Ishikawa (cell line): ENCODE data around the gene S1PR5.

ENCODE experiments used
- EP300 ChIP-seq: IDR thresholded peaks from 2 replicates; pipeline ENCODE4 v1.6.1; 2012; ENCODE audit warnings: borderline replicate concordance
- NFIC ChIP-seq: IDR thresholded peaks from 2 replicates; pipeline ENCODE4 v1.6.1; 2012
- RAD21 ChIP-seq: IDR thresholded peaks from 2 replicates; pipeline ENCODE4 v1.6.1; 2012; ENCODE audit warnings: low read depth
- TAF1 ChIP-seq: IDR thresholded peaks from 2 replicates; pipeline ENCODE4 v1.6.1; 2012; ENCODE audit warnings: low read depth, mild to moderate bottlenecking
- TCF12 ChIP-seq: IDR thresholded peaks from 2 replicates; pipeline ENCODE4 v1.6.1; 2012; ENCODE audit warnings: low read depth
- YY1 ChIP-seq: IDR thresholded peaks from 2 replicates; pipeline ENCODE4 v1.6.1; 2012; ENCODE audit warnings: low read depth
- ZBTB7A ChIP-seq: IDR thresholded peaks from 2 replicates; pipeline ENCODE4 v1.6.1; 2012; ENCODE audit warnings: low read depth

DNA sequence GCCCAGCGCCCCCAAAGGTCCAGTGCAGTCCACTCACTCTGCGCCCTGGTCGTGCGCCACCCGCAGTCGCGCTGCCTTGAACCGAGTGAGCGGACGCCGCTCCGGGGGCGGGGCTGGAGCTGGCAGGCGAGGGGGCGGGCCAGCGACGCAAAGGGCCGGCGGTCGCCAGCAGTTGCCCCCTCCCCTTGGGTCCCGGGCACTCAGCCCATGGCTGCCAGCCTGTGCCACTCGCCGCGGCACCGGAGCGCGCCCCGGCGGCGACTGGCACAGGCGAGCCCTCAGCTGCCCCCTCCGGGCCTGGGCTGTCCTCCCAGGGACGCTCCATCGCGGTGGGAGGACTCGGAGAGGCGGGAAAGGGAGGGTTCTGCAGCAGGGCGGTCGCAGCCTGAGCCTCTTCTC is at the start of gene S1PR5:
- TF ChIP-seq YY1 (no peak), TCF12 (no peak), TAF1 (no peak), RAD21 (no peak; the same call in 1 of the 2 replicates), NFIC (no peak), ZBTB7A (no peak), EP300 (no peak)
